ENCODE data around the gene METTL25.

Gene METTL25

GRCh38 chr12:82326905-82327503 lies 31.3 kb upstream of the METTL25 start:
- Mint-ChIP-seq H3K9me3 (no peaks in the 10 kb centered on the region), H3K27me3 (ENCODE audit: low read depth) (no peaks in the 10 kb centered on the region), H3K4me3 (no peak overlapping the region), H3K4me1 (no peaks in the 10 kb centered on the region), H3K27ac (no peak overlapping the region), H3K36me3 (ENCODE audit: low read depth) (no peaks in the 10 kb centered on the region)
- peak; percentile 56 to 84 (median 59) for TF ChIP-seq CTCF (IDR thresholded peaks at IDR 0.05; ENCODE audit: unreplicated experiment in 3 of 3)

- H3K27me3 Mint-ChIP-seq (ENCODE audit: low read depth): no peaks in the 10 kb centered on the region
- H3K27ac Mint-ChIP-seq: no peak overlapping the region
- no peaks in the 10 kb centered on the region for H3K36me3 Mint-ChIP-seq (ENCODE audit: low read depth)
- H3K4me3 Mint-ChIP-seq: no peak overlapping the region
- no peak for TF ChIP-seq CTCF (IDR thresholded peaks at IDR 0.05; ENCODE audit: unreplicated experiment in 3 of 3)
- no peaks in the 10 kb centered on the region for H3K4me1 Mint-ChIP-seq
- H3K9me3 Mint-ChIP-seq: no peaks in the 10 kb centered on the region
Observed at GRCh38 chr12:82327861-82328260, 30.5 kb upstream of the METTL25 start.

- TF ChIP-seq CTCF (IDR thresholded peaks at IDR 0.05; ENCODE audit: unreplicated experiment in 3 of 3): no peak
- Mint-ChIP-seq H3K4me3 (no peak overlapping the region), H3K27me3 (ENCODE audit: low read depth) (peaks cover under 1% of the 10 kb centered on the region), H3K9me3 (no peaks in the 10 kb centered on the region), H3K36me3 (ENCODE audit: low read depth) (no peaks in the 10 kb centered on the region), H3K27ac (no peak overlapping the region), H3K4me1 (no peaks in the 10 kb centered on the region)
Observed at GRCh38 chr12:82329508-82329907, 28.8 kb upstream of the METTL25 start.

- Mint-ChIP-seq H3K27ac (no peak overlapping the region), H3K27me3 (ENCODE audit: low read depth) (no peaks in the 10 kb centered on the region), H3K4me1 (no peaks in the 10 kb centered on the region), H3K36me3 (ENCODE audit: low read depth) (peaks cover 25% of the 10 kb centered on the region), H3K9me3 (no peaks in the 10 kb centered on the region), H3K4me3 (no peak overlapping the region)
- no peak for TF ChIP-seq CTCF (IDR thresholded peaks at IDR 0.05; ENCODE audit: unreplicated experiment in 3 of 3)
Observed at GRCh38 chr12:82350161-82350560, 8.2 kb upstream of the METTL25 start.

GRCh38 chr12:82351390-82351789 lies 6.9 kb upstream of the METTL25 start:
- no peak overlapping the region for H3K4me3 Mint-ChIP-seq
- no peak overlapping the region for H3K27ac Mint-ChIP-seq
- no peaks in the 10 kb centered on the region for H3K9me3 Mint-ChIP-seq
- TF ChIP-seq CTCF (IDR thresholded peaks at IDR 0.05; ENCODE audit: unreplicated experiment in 3 of 3): no peak
- H3K36me3 Mint-ChIP-seq (ENCODE audit: low read depth): peaks cover 36% of the 10 kb centered on the region
- no peaks in the 10 kb centered on the region for H3K4me1 Mint-ChIP-seq
- no peaks in the 10 kb centered on the region for H3K27me3 Mint-ChIP-seq (ENCODE audit: low read depth)

- peak overlapping the region; percentile 96 to 100 (median 99) for H3K4me3 Mint-ChIP-seq
Observed at GRCh38 chr12:82357340-82357739, 989 bp upstream of the METTL25 start.

More at GRCh38 chr12:82357340-82357739, 989 bp upstream of the METTL25 start:
- H3K27me3 Mint-ChIP-seq (ENCODE audit: low read depth): no peaks in the 10 kb centered on the region
- peak overlapping the region; percentile 95 to 99 (median 97) for H3K27ac Mint-ChIP-seq
- peaks cover 45% of the 10 kb centered on the region for H3K36me3 Mint-ChIP-seq (ENCODE audit: low read depth)
- no peaks in the 10 kb centered on the region for H3K9me3 Mint-ChIP-seq
- H3K4me1 Mint-ChIP-seq: peaks cover 36% of the 10 kb centered on the region
- TF ChIP-seq CTCF (IDR thresholded peaks at IDR 0.05; ENCODE audit: unreplicated experiment in 3 of 3): no peak
